Measurements from ENCODE around the gene HNRNPLL. TPM values are rescaled to one million over a fixed set of nuclear protein-coding genes. Genes with fewer than 3 reads are reported as not detected.

HNRNPLL gene
- total RNA-seq, 1 donor from 2014 or later, result 56.8 TPM

GRCh38 chr2:38603402-38604290 lies 918 bp upstream of the HNRNPLL start:
- Histone ChIP-seq H3K9me3 (no peaks in the 10 kb centered on the region), H3K36me3 (no peaks in the 10 kb centered on the region), H3K27ac (peak overlapping the region; percentile 94), H3K4me3 (peak overlapping the region; percentile 83), H3K4me1 (peaks cover 26% of the 10 kb centered on the region), H3K27me3 (no peaks in the 10 kb centered on the region)
- peak; percentile 89 for TF ChIP-seq CTCF (IDR thresholded peaks at IDR 0.05)
- ATAC-seq, result peak; percentile 79
- peak; percentile 91 for DNase-seq
- intact Hi-C loops (cut with DNase I), result no loop called here

- ATAC-seq (peak; percentile 53), DNase-seq (peak; percentile 71)
Measured at GRCh38 chr2:38602136-38602731, 494 bp downstream of the HNRNPLL start.

GRCh38 chr2:38601463-38602135 lies 1.1 kb downstream of the HNRNPLL start:
- H3K4me1 ChIP-seq, result peaks cover 46% of the 10 kb centered on the region
- peak overlapping the region; percentile 83 for H3K4me3 ChIP-seq
- intact Hi-C loops (cut with DNase I), result no loop called here
- no peaks in the 10 kb centered on the region for H3K9me3 ChIP-seq
- H3K27me3 ChIP-seq, result no peaks in the 10 kb centered on the region
- H3K36me3 ChIP-seq, result no peaks in the 10 kb centered on the region
- DNase-seq (no peak), ATAC-seq (no peak)
- no peak for TF ChIP-seq CTCF (IDR thresholded peaks at IDR 0.05)
- H3K27ac ChIP-seq, result peak overlapping the region; percentile 94

More at GRCh38 chr2:38602136-38602731, 494 bp downstream of the HNRNPLL start:
- peak overlapping the region; percentile 94 for H3K27ac ChIP-seq
- peaks cover 40% of the 10 kb centered on the region for H3K4me1 ChIP-seq
- no peaks in the 10 kb centered on the region for H3K27me3 ChIP-seq
- no peak for TF ChIP-seq CTCF (IDR thresholded peaks at IDR 0.05)
- H3K4me3 ChIP-seq, result peak overlapping the region; percentile 83
- no peaks in the 10 kb centered on the region for H3K36me3 ChIP-seq
- H3K9me3 ChIP-seq, result no peaks in the 10 kb centered on the region
- intact Hi-C loops (cut with DNase I), result no loop called here

GRCh38 chr2:38600921-38601455 lies 1.7 kb downstream of the HNRNPLL start:
- peak overlapping the region; percentile 94 for H3K27ac ChIP-seq
- ATAC-seq (no peak), DNase-seq (no peak)
- H3K36me3 ChIP-seq, result no peaks in the 10 kb centered on the region
- intact Hi-C loops (cut with DNase I), result no loop called here
- no peak for TF ChIP-seq CTCF (IDR thresholded peaks at IDR 0.05)
- peak overlapping the region; percentile 83 for H3K4me3 ChIP-seq
- no peaks in the 10 kb centered on the region for H3K9me3 ChIP-seq
- peaks cover 46% of the 10 kb centered on the region for H3K4me1 ChIP-seq
- no peaks in the 10 kb centered on the region for H3K27me3 ChIP-seq

- ATAC-seq, result no peak
- no peak for TF ChIP-seq CTCF (IDR thresholded peaks at IDR 0.05)
- Histone ChIP-seq H3K4me3 (peak overlapping the region; percentile 83), H3K9me3 (no peaks in the 10 kb centered on the region), H3K36me3 (no peaks in the 10 kb centered on the region), H3K4me1 (peaks cover 46% of the 10 kb centered on the region), H3K27ac (peak overlapping the region; percentile 58), H3K27me3 (no peaks in the 10 kb centered on the region)
- intact Hi-C loops (cut with DNase I), result no loop called here
- no peak for DNase-seq
Measured at GRCh38 chr2:38600242-38600891, 2.4 kb downstream of the HNRNPLL start.
